Measurements from ENCODE around the gene TMIE.
"Not testable (repeated sequence)": the region's sequence is repeated elsewhere in the genome, so short reads cannot be mapped to it uniquely, and the experiment has no call there.

Gene TMIE

GRCh38 chr3:46690798-46691197 lies 10.4 kb upstream of the TMIE start:
- DNase-seq = no peak

GRCh38 chr3:46692566-46692990 lies 8.6 kb upstream of the TMIE start:
- DNase-seq = no peak

GRCh38 chr3:46693038-46693891 lies 7.9 kb upstream of the TMIE start, which contains the start of gene ALS2CL:
TSS of gene ALS2CL (minus strand) at chr3:46693679. CDS start at chr3:46689440, 4,239 bp downstream.
- DNase-seq = peak; percentile 82

GRCh38 chr3:46693892-46694226 lies 7.3 kb upstream of the TMIE start:
- DNase-seq = no peak

- DNase-seq = no peak
These were observed 6.7 kb upstream of the TMIE start for GRCh38 chr3:46694520-46694919.

GRCh38 chr3:46695177-46695961 lies 5.8 kb upstream of the TMIE start:
- peak; percentile 55 for DNase-seq

GRCh38 chr3:46695962-46696894 lies 5.0 kb upstream of the TMIE start:
- DNase-seq = no peak

GRCh38 chr3:46699676-46700523 lies 1.3 kb upstream of the TMIE start:
- no peak for DNase-seq

- DNase-seq = no peak
These were observed 420 bp upstream of the TMIE start for GRCh38 chr3:46700772-46701171.

- no peak for DNase-seq
These were observed 1.2 kb downstream of the TMIE start for GRCh38 chr3:46702246-46703012.

GRCh38 chr3:46703013-46703520 lies 1.9 kb downstream of the TMIE start:
- no peak for DNase-seq

- not testable (repeated sequence) for DNase-seq
These were observed 3.2 kb downstream of the TMIE start for GRCh38 chr3:46704346-46704745.

GRCh38 chr3:46705022-46705530 lies 3.9 kb downstream of the TMIE start:
- peak; percentile 74 for DNase-seq

GRCh38 chr3:46705751-46706552 lies 4.8 kb downstream of the TMIE start:
- no peak for DNase-seq

- DNase-seq = no peak
These were observed 5.8 kb downstream of the TMIE start for GRCh38 chr3:46706771-46707582.

- no peak for DNase-seq
These were observed 6.4 kb downstream of the TMIE start for GRCh38 chr3:46707601-46708011.

- no peak for DNase-seq
These were observed 7.4 kb downstream of the TMIE start for GRCh38 chr3:46708401-46709156.

GRCh38 chr3:46709157-46709654 lies 8.0 kb downstream of the TMIE start:
- no peak for DNase-seq
